NCI-H748 treated with DMSO at 0.1 percent for 48 hours (cell line): ENCODE measurements around the gene PUM2.
"Not testable (repeated sequence)": the region's sequence is repeated elsewhere in the genome, so short reads cannot be mapped to it uniquely, and the experiment has no call there.

Source experiments
- DNase-seq: peaks from one replicate; lab custom pipeline; 2025; lab: John Stamatoyannopoulos, UW

Gene PUM2

DNA sequence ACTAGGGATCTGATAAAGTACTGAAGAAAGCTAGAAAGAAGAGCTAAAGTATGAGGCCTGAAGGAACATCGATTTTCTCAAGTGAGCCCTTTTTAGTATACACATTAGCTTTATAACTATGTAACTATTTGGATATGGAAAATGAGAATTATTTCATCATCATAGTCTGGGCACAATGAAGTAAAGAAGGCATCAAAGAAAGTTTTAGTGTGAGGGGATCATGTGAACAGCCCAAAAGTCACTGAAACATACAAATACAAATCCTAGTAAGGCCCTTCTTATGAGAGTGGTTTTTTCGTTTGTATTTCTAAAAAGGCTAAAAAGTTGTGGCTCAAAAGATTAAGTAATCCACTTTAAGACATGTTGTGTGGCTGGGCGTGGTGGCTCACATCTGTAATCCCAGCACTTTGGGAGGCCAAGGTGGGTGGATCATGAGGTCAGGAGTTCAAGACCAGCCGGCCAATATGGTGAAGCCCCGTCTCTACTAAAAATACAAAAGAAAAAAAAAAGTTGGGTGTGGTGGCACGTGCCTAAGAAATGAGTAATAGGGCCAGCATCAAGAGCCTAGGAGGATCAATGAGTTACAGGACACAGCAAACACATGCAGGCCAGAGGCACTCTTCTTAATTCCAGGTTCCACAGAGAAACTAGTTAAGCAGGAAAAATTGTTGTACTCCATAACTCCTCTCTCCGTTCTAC lies 61.9 kb downstream of the PUM2 start:
- no peak for DNase-seq

DNA sequence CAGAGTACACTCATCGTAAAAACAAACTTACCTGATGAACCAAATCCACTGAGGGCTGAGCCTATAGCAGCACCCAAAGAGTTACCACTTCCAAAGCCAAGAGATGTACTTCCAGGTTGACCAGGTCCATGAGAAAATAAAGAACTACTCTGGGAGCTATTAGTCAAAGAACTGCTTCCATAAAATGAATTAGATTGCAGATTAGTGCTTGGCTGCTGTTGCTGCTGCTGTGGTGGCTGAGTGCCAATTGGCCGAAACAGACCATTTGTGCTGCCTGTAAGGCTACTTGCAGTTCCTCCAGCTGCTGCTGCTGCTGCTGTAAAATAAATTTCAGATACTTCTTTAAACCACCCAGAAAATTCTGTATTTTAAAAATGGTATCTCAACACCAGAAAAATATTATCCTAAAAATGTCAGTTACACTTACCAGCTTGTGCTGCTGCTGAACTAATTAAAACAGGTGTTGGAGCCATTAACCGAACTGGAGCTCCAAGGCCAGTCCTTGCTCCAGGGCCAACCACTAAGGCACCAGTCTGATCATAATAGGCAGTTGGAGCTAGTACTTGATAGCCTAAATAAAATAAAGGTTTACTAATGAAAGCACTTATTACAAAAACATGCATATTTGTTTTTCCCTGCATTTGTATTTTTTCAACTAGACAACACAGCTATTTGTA lies 67.6 kb downstream of the PUM2 start:
- DNase-seq: no peak

DNA sequence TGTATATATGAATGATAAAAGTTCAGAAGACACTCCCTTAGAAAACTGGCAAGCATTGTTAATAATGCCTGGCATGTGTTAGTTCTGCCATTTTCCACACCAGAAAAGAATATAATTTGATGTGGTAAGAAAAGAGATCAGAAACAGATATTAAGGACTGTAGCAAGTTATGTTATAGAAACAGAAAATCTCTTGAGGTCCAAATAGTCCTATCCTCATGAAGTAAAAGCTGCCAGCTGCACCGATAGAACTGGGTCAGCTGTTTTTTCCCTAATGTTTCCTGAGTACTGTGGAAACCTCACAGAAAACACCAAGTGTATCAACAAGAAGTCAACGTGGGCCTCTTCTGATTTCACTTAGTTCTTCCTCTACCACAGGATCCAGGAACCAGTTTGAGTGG lies 68.8 kb downstream of the PUM2 start:
- DNase-seq: no peak

DNA sequence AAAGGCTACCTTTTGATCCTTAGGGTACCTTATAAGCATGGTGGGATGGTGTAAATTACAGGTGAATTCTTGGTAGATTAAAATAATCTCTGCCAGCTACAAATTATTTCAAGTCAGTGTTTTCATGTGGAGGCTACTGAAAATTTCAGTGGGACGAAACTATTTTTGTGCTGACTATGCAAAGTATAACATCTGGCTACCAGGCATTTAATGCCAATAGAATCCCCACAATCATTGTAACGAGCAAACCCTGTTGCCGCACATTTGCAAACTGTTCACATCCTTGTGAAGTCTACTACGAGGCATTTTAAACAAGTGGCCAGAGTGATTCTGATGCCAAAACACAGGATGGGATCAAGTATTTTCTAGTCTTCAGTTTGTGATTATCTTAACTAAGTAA lies 77.6 kb downstream of the PUM2 start:
- DNase-seq: no peak

DNA sequence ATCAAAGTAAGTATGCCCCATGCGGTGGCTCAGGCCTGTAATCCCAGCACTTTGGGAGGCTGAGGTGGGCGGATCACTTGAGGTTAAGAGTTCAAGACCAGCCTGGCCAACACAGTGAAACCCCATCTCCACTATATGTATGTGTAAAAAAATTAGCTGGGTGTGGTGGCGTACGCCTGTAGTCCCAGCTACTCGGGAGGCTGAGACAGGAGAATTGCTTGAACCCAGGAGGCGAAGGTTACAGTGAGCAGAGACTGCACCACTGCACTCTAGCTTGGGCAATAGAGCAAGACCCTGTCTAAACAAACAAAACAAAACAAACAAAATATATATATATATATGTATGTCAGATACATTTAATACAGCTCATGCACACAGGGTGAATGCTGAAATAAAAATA lies 82.3 kb downstream of the PUM2 start:
- not testable (repeated sequence) for DNase-seq

DNA sequence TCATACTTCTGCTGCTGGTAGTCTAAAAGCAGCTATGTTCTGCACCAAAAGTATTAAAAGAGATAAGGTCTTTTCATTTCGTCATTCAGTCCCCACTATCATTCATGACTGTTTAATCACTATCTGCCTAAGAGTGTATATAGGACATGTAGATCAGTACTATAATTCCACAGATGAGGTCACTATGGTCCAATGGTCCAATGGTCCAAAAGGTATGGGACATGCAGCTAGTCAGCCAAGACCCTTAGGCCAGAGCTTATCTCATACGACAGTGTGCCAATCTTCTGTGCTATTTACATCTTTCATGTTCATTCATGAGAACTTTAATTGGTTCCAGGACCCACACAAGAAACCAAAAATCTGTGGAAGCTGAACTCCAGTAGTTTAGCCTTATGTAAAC lies 83.1 kb downstream of the PUM2 start:
- no peak for DNase-seq

DNA sequence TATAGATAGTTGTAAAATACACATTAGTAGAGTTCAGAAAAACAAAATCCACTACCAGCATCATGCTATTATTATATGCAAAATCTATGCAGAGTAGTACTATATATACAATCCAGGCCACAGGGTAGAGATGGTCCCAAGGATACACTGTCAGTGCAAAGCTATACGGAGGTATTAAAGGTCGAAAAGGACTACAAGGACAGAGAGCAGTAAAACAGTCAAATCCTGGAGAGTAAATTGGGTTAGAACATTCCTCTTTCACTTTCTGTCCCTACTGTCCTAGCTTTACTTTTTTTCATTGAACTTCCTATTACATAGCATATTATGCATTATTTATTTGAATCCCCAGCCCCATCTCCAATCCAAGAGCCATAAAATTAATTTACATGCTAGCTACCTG lies 86.0 kb downstream of the PUM2 start:
- no peak for DNase-seq

DNA sequence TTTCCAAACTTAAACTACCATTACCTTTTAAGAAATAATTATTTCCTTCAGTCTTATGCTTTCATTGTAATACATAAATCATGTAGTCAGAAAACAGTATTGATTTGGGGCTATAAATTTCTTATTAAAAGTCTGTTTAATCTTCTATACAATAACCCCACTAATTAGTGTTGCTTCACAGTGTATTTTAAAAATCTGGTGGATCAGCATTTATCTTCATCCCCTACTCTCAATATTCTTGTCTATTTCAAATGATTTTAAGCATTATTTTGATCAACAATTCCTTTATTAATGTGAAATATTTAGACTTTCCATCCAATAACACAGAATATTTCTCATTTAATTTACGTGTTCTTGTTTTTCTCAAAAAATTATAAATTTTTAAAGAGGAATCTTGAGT lies 93.2 kb downstream of the PUM2 start:
- DNase-seq: no peak

DNA sequence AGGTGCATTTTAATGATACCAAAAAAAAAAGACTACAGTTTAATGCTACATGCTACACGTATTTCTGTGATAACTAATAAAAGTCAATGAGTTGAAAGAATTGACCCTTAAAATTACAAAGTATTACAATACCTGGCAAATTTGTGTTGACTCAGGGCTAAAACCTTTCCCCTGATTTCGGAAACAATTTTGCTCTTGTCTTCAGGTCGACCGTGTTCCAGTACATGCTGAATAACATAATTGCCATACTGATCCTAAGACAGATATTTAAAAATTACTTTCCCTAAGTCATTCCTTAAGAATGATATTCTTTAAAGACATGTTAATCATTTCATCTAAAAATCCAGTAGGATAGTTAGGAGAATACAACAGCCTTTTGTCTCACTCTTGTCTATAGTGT lies 95.9 kb downstream of the PUM2 start:
- DNase-seq: no peak

DNA sequence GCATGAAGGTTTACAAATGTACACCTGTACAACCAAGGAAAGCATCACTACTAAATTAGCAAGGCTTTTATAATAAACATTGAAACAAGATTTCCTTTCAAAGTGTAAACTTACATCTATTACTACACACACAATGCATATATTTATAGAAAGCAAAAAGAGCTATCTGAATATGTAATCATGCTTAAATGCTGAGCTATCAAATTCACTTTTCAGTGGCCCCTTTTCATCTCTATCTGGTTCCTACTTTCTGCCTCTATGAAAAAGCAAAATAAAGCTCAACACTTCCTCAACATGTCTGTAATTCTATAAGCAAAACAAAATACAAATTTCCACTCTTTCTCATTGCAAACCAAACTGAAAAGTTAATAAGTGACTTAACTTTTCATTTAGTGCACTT lies 100.2 kb downstream of the PUM2 start:
- no peak for DNase-seq

DNA sequence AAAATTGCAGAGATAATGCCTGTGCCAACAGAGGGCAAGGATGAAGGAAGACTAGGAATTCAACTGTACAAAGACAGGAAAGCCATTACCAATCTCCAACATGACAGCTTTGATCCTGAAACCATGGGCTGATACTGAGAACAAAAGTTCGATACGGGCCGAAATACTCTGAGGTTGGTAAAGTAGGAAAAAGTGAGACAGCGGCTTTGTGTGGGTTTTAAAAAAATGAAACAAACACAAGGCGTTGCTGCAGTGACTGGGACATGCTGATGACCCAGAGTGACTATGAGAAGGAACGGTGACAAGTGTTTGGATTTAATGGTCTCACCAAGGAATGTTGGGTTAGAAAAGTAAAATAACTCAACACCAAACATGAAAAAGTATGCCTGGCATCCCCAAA lies 101.5 kb downstream of the PUM2 start:
- DNase-seq: no peak

DNA sequence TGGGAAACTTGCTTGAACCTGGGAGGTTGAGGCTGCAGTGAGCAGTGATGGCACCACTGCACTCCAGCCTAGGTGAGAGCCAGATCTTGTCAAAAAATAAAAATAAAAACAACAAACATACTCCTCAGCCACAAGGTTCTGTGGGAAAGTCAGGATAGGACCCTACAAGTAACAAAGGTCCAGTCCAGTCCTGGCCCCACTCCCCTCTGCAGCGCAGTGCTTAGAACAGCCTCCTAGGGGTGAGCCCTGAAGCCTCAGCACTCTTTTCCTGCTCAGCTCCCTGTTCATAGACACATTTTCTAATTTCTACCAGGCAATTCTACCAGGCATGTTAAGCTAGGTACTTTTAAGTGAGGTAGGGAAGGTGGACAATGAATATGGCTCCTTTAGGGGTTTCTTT lies 103.6 kb downstream of the PUM2 start:
- DNase-seq: no peak

DNA sequence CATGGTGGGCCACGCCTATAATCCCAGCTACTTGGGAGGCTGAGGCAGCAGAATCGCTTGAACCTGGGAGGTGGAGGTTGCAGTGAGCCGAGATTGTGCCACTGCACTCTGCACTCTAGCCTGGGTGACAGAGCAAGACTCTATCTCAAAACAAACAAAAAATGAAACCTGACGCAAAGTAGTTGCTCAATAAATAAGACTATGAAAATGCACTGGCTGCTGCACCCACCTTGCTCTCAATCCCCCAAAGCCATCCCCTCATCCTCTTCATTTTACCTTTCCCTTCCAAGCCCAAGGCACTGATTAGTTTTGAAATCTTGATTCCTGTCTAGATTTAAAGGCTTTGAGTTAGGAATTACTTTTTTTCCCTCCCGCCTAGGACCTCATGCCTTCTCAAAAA lies 107.0 kb downstream of the PUM2 start:
- DNase-seq: not testable (repeated sequence)

DNA sequence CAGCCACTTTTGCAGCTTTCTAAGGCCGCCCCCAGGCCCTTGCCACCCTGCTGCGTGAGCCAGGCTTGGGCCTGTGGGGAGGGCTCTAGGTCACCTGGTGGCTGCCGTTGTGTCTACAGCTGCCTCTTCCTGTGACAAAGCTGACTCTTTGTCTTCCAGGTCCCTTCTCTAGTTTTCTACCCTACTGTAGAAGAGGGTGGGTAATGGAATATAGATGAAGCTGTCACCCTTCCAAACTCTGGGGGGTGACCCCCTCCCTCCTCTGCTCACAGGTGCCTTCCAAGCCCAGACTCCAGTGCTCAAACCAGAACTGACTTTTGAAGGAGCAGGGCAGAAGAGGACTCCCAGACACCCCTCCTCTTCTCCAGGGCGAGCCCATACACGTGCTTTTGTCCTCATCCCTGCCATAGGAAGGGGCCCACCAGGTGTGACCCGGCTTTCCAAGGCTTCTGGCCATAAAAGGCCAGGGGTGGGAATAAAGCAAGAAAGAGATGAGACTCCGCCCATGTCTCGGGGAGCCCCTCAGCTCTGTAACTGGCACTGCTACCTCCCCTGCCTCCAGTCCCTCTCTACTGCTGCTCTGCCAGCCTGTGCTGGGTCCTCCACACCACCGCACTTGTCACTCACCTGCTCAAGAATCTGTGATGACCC lies 107.8 kb downstream of the PUM2 start:
- DNase-seq: no peak

DNA sequence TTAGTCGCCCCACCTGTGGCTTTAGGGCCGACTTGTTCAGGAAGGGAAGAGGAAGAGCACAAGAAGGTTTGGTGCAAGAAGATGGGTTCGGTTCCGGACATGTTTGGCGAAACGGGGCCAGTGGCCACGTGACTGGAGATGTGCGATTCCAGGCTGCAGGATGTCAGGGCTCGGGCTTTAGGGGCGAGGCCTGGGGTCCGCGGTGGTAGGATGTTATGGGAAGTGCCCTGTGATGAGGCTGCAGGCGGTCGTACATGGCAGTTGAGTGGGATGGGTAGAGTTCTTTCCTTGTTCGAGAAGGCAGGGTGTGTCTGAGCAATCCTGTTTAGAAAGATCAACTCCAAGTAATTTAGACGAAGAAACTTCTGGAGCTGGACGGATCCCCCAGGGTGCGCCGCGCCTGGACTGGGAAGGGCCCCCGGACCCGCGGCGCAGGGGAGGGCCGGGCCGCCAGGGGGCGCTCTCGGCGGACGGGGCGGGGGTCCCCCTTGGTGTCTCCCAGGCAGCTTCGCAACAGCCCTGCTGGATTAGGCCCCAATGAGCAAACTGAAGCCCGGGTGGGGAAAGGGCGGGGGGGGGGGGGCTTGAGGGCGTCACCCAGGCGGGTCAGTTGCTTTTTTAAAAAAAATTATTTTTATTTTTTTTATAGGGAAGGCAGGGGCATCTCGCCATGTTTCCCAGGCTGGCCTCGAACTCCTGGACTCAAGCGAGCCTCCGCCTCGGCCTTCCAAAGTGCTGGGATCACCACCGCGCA lies 108.5 kb downstream of the PUM2 start:
- no peak for DNase-seq

DNA sequence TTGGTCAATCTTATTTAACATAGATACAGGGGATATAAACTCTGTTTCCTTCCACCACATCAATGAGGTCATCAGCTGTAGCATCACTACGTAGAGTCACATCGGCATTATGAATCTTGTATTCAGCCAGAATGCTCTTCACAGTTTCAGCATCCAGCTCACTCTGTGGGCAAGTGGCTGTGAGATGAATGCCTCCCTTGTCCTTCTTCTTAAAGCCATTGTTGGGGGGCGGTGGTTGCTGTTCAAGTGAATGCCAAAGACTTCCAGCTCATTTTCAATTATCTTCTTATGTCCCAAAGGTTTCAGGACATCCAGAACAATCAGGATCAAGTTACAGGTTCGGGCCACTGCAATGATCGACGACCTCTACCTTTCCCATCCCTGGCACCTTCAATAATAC lies 110.4 kb downstream of the PUM2 start:
- not testable (repeated sequence) for DNase-seq

DNA sequence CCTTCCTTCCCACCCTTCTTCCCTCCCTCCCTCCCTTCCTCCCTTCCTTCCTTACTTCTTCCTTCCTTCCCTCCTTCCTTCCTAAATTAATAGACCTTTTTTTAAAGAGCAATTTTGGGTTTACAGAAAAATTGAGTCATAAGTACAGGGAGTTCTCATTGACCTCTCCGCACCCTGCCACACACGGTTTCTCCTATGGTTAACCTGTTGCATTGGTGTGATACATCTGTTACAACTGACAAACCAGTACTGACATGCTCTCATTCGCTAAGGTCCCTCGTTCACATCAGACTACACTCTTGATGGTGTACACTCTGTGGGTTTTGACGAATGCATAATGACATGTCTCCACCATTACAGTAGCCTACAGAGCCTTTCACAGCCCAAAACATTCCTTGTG lies 114.1 kb downstream of the PUM2 start:
- no peak for DNase-seq

DNA sequence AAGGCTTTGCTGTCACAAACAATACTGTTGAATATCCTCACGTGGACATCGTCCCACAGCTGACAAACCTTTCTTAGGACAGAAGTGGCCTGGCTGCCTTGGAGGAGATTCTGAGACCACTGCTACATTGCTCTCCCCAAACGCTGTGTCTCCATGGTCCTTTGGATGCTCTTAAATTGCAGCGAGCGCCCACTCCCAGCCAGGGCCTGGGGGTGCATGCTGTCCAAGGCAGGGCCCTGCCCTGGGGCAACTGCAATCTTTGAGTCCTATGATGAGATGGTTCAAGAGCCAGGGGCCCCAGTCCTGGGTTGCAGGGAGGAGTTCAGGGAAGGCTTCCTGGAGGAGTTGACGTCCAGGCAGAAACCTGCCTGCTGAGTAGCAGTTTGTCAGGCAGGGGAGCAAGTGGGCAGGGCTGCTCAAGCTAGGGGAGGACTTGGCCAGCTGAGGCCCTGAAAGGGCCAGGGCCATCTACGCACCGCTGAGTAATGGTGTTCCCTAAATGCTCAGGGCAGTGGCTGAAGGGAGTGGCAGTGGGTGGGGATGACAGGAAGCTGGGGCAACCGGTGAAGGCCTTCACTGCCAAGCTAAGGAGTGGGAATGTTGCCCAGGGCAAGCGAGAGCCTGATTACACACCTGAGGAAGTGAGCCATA lies 114.9 kb downstream of the PUM2 start:
- no peak for DNase-seq

DNA sequence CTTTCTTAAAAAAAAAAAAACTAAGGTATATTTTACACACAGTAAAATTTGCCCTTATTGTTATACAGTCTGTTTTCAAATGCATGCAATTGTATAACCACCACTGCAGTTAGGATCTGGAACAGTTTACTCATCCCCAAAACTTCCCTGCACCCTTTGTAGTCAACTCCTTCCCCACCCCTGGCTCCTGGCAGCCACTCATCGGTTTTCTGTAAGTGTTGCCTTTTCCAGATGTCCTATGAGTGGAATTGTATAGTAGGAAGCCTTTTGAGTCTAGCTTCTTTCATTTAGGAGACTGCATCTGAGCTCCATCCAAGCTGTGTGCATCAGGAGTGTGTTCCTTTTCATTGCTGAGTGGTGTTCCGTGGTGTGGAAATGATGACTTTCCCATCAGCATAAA lies 116.0 kb downstream of the PUM2 start:
- DNase-seq: not testable (repeated sequence)

DNA sequence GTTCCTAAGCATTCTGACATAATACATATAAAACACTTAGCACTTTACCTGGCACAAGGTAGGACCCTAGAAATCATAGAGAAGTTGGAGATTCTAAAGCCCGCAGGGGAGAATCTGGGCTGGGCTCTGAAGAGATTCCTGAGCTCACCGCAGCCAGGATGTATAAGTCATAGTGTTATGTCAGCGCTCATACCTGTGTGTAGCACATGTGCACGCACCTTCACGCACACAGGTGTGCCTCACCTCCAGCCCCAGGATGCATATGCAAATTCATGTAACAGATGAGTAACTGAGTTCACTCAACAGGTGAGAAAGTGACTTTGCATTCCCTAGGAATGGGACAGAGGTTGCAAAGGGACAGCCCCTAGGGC lies 117.8 kb downstream of the PUM2 start:
- no peak for DNase-seq

DNA sequence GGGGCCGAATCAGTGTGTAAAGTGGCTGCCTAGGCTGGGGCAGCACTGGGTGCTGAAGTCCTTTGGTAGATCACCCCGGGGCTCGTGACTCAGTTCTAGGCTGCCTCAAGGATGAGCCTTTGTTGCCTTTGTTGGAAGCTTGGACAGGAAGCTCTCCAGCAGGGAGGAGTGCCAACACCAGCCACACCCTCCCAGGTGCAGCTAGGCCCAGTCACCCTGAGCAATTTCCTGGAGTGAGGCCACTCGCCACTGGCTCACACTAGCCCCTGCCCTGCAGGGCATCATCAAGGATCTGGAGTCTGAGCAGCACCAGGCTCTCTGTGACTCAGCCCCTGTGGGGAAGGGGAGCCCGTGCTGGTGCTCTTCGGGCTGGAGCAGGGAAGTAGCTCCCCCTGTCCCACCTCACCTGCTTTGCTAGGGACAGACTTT lies 119.0 kb downstream of the PUM2 start:
- DNase-seq: peak; percentile 63

DNA sequence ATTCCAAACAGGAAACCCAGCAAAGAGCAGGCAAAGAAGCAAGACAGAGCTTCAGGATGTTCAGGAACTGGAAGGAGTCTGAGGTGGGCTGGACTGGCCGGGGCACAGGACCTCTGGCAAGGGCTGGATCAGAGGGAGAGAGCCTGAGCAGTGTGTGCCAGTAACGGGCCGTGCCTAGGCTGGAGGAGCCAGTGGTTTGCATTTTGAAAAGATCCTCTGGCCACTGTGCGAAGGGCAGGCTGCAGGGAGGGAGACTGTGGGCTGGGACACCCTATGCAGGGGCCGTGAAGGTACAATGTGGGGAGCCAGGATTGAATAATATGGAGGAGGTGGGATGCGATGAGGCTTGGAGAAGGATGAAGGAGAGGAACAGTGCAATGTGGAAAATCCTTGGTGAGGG lies 119.5 kb downstream of the PUM2 start:
- DNase-seq: no peak

DNA sequence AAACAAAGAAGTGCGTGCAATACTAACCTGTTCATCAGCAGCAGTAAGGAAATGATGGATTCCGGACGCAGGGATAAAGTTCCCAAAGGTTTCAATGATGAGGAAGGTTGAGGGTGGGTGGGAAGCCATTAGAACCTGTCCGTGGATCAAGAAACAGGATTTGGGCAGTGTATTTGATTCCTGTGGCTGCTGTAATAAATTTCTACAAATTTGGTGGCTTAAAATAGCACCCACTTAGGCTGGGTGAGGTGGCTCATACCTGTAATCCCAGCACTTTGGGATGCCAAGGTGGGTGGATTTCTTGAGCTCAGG lies 120.6 kb downstream of the PUM2 start:
- no peak for DNase-seq
